T-cell (primary cell): ENCODE measurements around the gene SAMD1. TPM values are rescaled to one million over a fixed set of nuclear protein-coding genes. Genes with fewer than 3 reads are reported as not detected.
A peak's percentile ranks its signal among the peaks of the same experiment; 100 is the strongest.
"Not testable (repeated sequence)": the region's sequence is repeated elsewhere in the genome, so short reads cannot be mapped to it uniquely, and the experiment has no call there.

Source experiments
- ATAC-seq, 4 experiments: fragments of 200-7000 bp in 3 of 4; fragments of 150-1000 bp in 1 of 4; cut with Tn5 transposase; replicated peaks in 1 of 4; 1 replicate in 3 of 4; 2 replicates in 1 of 4; pipeline ENCODE4 v1.10.0; 2021; ENCODE audit warnings: moderate library complexity in 3 of 4, mild to moderate bottlenecking in 2 of 4, moderate number of reproducible peaks in 1 of 4
- CTCF ChIA-PET, 2 donors: fragments of 300-600 bp; sonication (Branson Sonifier 250); formaldehyde crosslinking; loops; one replicate each; lab custom pipeline; 2022; ENCODE audit warnings: antibody characterized with exemption in 2 of 2; lab: Charles Lee
- POLR2A ChIA-PET, 2 donors: fragments of 300-600 bp; sonication (Branson Sonifier 250); formaldehyde crosslinking; loops; one replicate each; lab custom pipeline; 2022; ENCODE audit warnings: antibody characterized with exemption in 2 of 2; lab: Charles Lee
- DNase-seq, 35 experiments: peaks; one replicate each; pipeline versions ENCODE4 v3.0.0 to v3.0.0-alpha.2; 2013 to 2023
- H3K27ac ChIP-seq: one replicate; pipeline ENCODE4 v1.5.1; 2013; ENCODE audit warnings: low read length
- H3K27me3 ChIP-seq, 2 experiments: replicated peaks in 1 of 2; 1 replicate in 1 of 2; 2 replicates in 1 of 2; pipeline versions ENCODE4 v1.6.1 to v1.7.0; 2013; ENCODE audit warnings: low read length in 1 of 2, mixed read lengths in 1 of 2; ENCODE audit not compliant: control insufficient read depth in 2 of 2, insufficient read depth in 2 of 2; ENCODE audit errors: extremely low read depth in 1 of 2
- H3K36me3 ChIP-seq, 2 donors: 1 replicate in 1 of 2; 2 replicates in 1 of 2; pipeline versions ENCODE4 v1.6.1 to v1.7.0; 2013; ENCODE audit warnings: low read length in 1 of 2; ENCODE audit not compliant: control insufficient read depth in 2 of 2, insufficient read depth in 1 of 2; ENCODE audit errors: extremely low read depth in 1 of 2
- H3K4me1 ChIP-seq, 2 experiments: 1 replicate in 1 of 2; 2 replicates in 1 of 2; pipeline versions ENCODE4 v1.6.1 to v1.7.0; 2013; ENCODE audit warnings: low read length in 2 of 2, mixed read lengths in 1 of 2; ENCODE audit not compliant: insufficient read depth in 2 of 2, control insufficient read depth in 1 of 2; ENCODE audit errors: extremely low read depth in 1 of 2
- H3K4me3 ChIP-seq, 2 donors: 1 replicate in 1 of 2; 2 replicates in 1 of 2; pipeline versions ENCODE4 v1.5.1 to v1.7.0; 2013; ENCODE audit warnings: mild to moderate bottlenecking in 2 of 2, low read length in 1 of 2, moderate library complexity in 1 of 2; ENCODE audit not compliant: control insufficient read depth in 1 of 2; ENCODE audit errors: extremely low read depth in 1 of 2
- H3K9me3 ChIP-seq: 2 replicates; pipeline ENCODE4 v1.7.0; 2013
- H3K27ac Mint-ChIP-seq, 2 donors: one replicate each; pipeline ENCODE4 v1.8.0; 2020 to 2021; ENCODE audit warnings: mild to moderate bottlenecking in 2 of 2, mixed read lengths in 2 of 2
- H3K27me3 Mint-ChIP-seq, 2 donors: one replicate each; pipeline ENCODE4 v1.8.0; 2021 to 2022; ENCODE audit warnings: mixed read lengths in 2 of 2
- H3K36me3 Mint-ChIP-seq: one replicate; pipeline ENCODE4 v1.8.0; 2021; ENCODE audit warnings: mixed read lengths
- H3K4me1 Mint-ChIP-seq, 3 donors: one replicate each; pipeline ENCODE4 v1.8.0; 2020 to 2022; ENCODE audit warnings: mixed read lengths in 3 of 3, mild to moderate bottlenecking in 1 of 3
- H3K4me3 Mint-ChIP-seq, 3 donors: one replicate each; pipeline ENCODE4 v1.8.0; 2020 to 2022; ENCODE audit warnings: mild to moderate bottlenecking in 3 of 3, mixed read lengths in 3 of 3, moderate library complexity in 3 of 3
- H3K9me3 Mint-ChIP-seq, 3 donors: one replicate each; pipeline ENCODE4 v1.8.0; 2020 to 2022; ENCODE audit warnings: mixed read lengths in 3 of 3
- WGBS: methylation state at CpG from one replicate; pipeline ENCODE4 v1.1.5; 2013; ENCODE audit warnings: missing lambda C conversion rate; ENCODE audit not compliant: insufficient coverage; 5-methylcytosine and 5-hydroxymethylcytosine counted together
- total RNA-seq, 35 experiments: library from RNA in 6 of 35; stranded (reverse) in 6 of 35; fragments of 120-200 nt in 1 of 35; gene quantifications; one replicate each; pipeline versions ENCODE4 v1.2.1 to v1.2.4 and lab custom pipeline; 2013 to 2026

Gene SAMD1
- total RNA-seq, 5 donors from 2014 or later (not counting 1 experiment from before 2014, with no cell fraction given), result 38.9 to 75.0 (median 59.2) TPM

GRCh38 chr19:14053032-14053431 is 37.5 kb downstream of the SAMD1 start:
- peaks cover 29% of the 10 kb centered on the region for H3K36me3 Mint-ChIP-seq
- Histone ChIP-seq H3K27me3 (peaks cover under 1 to 16% of the 10 kb centered on the region in 2 experiments), H3K9me3 (no peaks in the 10 kb centered on the region), H3K36me3 (peaks cover 16 to 51% of the 10 kb centered on the region in 2 donors), H3K4me1 (peaks cover 3 to 9% of the 10 kb centered on the region in 2 experiments), H3K4me3 (no peak overlapping the region), H3K27ac (no peak overlapping the region)
- no peak for DNase-seq
- H3K27me3 Mint-ChIP-seq, result peaks cover 4 to 5% of the 10 kb centered on the region in 2 donors
- H3K9me3 Mint-ChIP-seq, result no peaks in the 10 kb centered on the region
- H3K27ac Mint-ChIP-seq, result peak overlapping the region in 1 of 2 donors; percentile 52
- H3K4me3 Mint-ChIP-seq, result no peak overlapping the region
- ATAC-seq, result no peak
- H3K4me1 Mint-ChIP-seq, result peaks cover 4 to 22% (median 8%) of the 10 kb centered on the region in 3 donors
- WGBS, result 88% methylated on average over 3 of the region's 3 CpGs
- CTCF ChIA-PET, result interaction anchor here (0.5 to 0.6 kb wide), 3 partner anchors 91 to 1479 kb away, joined by 3 to 4 read pairs (median 3); no protein-coding TSS in a partner anchor
- POLR2A ChIA-PET, result no interaction called here

DNA sequence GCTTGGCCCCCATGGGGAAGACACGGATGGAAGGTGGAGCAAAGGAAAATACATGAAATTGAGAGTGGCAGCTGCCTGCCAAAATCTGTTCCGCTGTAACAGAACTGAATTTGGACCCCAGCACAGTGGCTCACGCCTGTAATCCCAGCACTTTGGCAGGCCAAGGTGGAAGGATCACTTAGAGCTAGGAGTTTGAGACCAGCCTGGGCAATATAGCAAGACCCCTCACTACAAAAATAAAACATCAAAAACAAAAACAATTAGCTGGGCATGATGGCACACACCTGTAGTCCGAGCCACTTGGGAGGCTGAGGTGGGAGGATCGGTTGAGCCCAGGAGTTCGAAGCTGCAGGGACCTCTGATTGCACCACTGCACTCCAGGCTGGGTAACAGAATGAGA is 38.1 kb downstream of the SAMD1 start:
- Histone ChIP-seq H3K36me3 (peaks cover 16 to 54% of the 10 kb centered on the region in 2 donors), H3K4me1 (peaks cover 0 to 4% of the 10 kb centered on the region in 2 experiments), H3K9me3 (no peaks in the 10 kb centered on the region), H3K27me3 (peaks cover 0 to 11% of the 10 kb centered on the region in 2 experiments), H3K27ac (no peak overlapping the region), H3K4me3 (no peak overlapping the region)
- peaks cover 29% of the 10 kb centered on the region for H3K36me3 Mint-ChIP-seq
- no peaks in the 10 kb centered on the region for H3K27me3 Mint-ChIP-seq
- peaks cover 0 to 16% (median 3%) of the 10 kb centered on the region in 3 donors for H3K4me1 Mint-ChIP-seq
- CTCF ChIA-PET, result interaction anchor here (0.5 to 0.6 kb wide), 3 partner anchors 104 to 1480 kb away, joined by 3 to 4 read pairs (median 3); no protein-coding TSS in a partner anchor
- H3K27ac Mint-ChIP-seq, result peak overlapping the region in 1 of 2 donors; percentile 6
- no peak overlapping the region for H3K4me3 Mint-ChIP-seq
- 100% methylated on average over 2 of the region's 6 CpGs for WGBS
- H3K9me3 Mint-ChIP-seq, result no peaks in the 10 kb centered on the region
- DNase-seq (no peak), ATAC-seq (no peak)
- POLR2A ChIA-PET, result no interaction called here

DNA sequence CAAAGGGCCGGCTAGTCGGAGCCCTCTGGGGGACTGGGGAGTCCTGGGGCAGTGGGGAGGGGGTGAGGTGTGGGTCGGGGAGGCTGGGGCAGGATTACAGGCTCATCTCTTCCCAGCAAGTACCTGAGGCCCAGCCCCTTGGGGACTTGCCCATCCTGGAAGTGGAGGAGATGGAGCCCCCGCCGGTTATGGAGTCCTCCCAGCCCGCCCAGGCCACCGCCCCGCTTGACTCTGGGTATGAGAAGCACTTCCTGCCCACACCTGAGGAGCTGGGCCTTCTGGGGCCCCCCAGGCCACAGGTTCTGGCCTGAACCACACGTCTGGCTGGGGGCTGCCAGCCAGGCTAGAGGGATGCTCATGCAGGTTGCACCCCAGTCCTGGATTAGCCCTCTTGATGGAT is 38.6 kb downstream of the SAMD1 start:
- Histone ChIP-seq H3K27me3 (peaks cover 0 to 8% of the 10 kb centered on the region in 2 experiments), H3K4me3 (no peak overlapping the region), H3K9me3 (no peaks in the 10 kb centered on the region), H3K4me1 (peaks cover 0 to 1% of the 10 kb centered on the region in 2 experiments), H3K36me3 (peaks cover 16 to 55% of the 10 kb centered on the region in 2 donors), H3K27ac (no peak overlapping the region)
- no peak overlapping the region for H3K27ac Mint-ChIP-seq
- ATAC-seq (no peak), DNase-seq (no peak)
- CTCF ChIA-PET, result interaction anchor here in 1 of 2 donors (0.6 kb wide), 1 partner anchor 225 kb away, joined by 3 read pairs; no protein-coding TSS in a partner anchor
- H3K27me3 Mint-ChIP-seq, result no peaks in the 10 kb centered on the region
- no peaks in the 10 kb centered on the region for H3K9me3 Mint-ChIP-seq
- H3K36me3 Mint-ChIP-seq, result peaks cover 29% of the 10 kb centered on the region
- 79% methylated on average over 6 of the region's 9 CpGs for WGBS
- H3K4me3 Mint-ChIP-seq, result no peak overlapping the region
- POLR2A ChIA-PET, result no interaction called here
- H3K4me1 Mint-ChIP-seq, result peaks cover 0 to 16% (median 3%) of the 10 kb centered on the region in 3 donors

- H3K27ac Mint-ChIP-seq, H3K4me3 ChIP-seq, DNase-seq, POLR2A ChIA-PET, H3K27me3 ChIP-seq, H3K27ac ChIP-seq, H3K4me1 ChIP-seq, H3K27me3 Mint-ChIP-seq, H3K9me3 ChIP-seq, H3K9me3 Mint-ChIP-seq, H3K4me3 Mint-ChIP-seq, ATAC-seq: not testable (repeated sequence)
- H3K36me3 ChIP-seq, result peaks cover 18 to 63% of the 10 kb centered on the region in 2 donors
- CTCF ChIA-PET, result interaction anchor here in 1 of 2 donors (0.6 kb wide), 1 partner anchor 152 kb away, joined by 4 read pairs; no protein-coding TSS in a partner anchor
- H3K36me3 Mint-ChIP-seq, result peaks cover 32% of the 10 kb centered on the region
- 97% methylated on average over 9 of the region's 11 CpGs for WGBS
- H3K4me1 Mint-ChIP-seq, result peaks cover 0 to 16% (median 0%) of the 10 kb centered on the region in 3 donors
Measured at GRCh38 chr19:14050961-14051360, 39.6 kb downstream of the SAMD1 start.

GRCh38 chr19:14050512-14050911 is 40.0 kb downstream of the SAMD1 start:
- WGBS, result 97% methylated on average over 3 of the region's 4 CpGs
- Histone ChIP-seq H3K4me3 (no peak overlapping the region), H3K27me3 (no peaks in the 10 kb centered on the region), H3K36me3 (peaks cover 18 to 65% of the 10 kb centered on the region in 2 donors), H3K9me3 (no peaks in the 10 kb centered on the region), H3K4me1 (peaks cover 0 to 2% of the 10 kb centered on the region in 2 experiments), H3K27ac (no peak overlapping the region)
- Mint-ChIP-seq H3K9me3 (no peaks in the 10 kb centered on the region), H3K4me3 (no peak overlapping the region), H3K27me3 (no peaks in the 10 kb centered on the region), H3K4me1 (peaks cover 0 to 14% (median 0%) of the 10 kb centered on the region in 3 donors), H3K27ac (no peak overlapping the region), H3K36me3 (peaks cover 35% of the 10 kb centered on the region)
- ChIA-PET CTCF (interaction anchor here in 1 of 2 donors (0.6 kb wide), 1 partner anchor 53 kb away, joined by 8 read pairs; no protein-coding TSS in a partner anchor), POLR2A (no interaction called here)
- DNase-seq (no peak), ATAC-seq (no peak)

GRCh38 chr19:14048443-14049153 is 42.0 kb downstream of the SAMD1 start:
- Histone ChIP-seq H3K4me3 (no peak overlapping the region), H3K27me3 (no peaks in the 10 kb centered on the region), H3K4me1 (peaks cover 0 to 2% of the 10 kb centered on the region in 2 experiments), H3K36me3 (peaks cover 22 to 80% of the 10 kb centered on the region in 2 donors), H3K27ac (peak overlapping the region; percentile 34), H3K9me3 (no peaks in the 10 kb centered on the region)
- peak overlapping the region; percentile 32 to 34 for H3K27ac Mint-ChIP-seq
- ChIA-PET POLR2A (interaction anchor here (0.6 to 0.9 kb wide), 4 partner anchors 10 to 405 kb away, joined by 3 to 10 read pairs (median 5); no protein-coding TSS in a partner anchor), CTCF (interaction anchor here (0.6 to 1.9 kb wide), 13 partner anchors 11 to 1033 kb away, joined by 3 to 8 read pairs (median 4); partner anchors contain the start of genes DCAF15 (in 1 of the 2) and IL27RA (in 1 of the 2))
- H3K4me3 Mint-ChIP-seq, result no peak overlapping the region
- ATAC-seq, result peak; percentile 77 to 85 (median 82)
- WGBS, result 83% methylated on average over 3 of the region's 8 CpGs
- no peaks in the 10 kb centered on the region for H3K27me3 Mint-ChIP-seq
- H3K4me1 Mint-ChIP-seq, result no peaks in the 10 kb centered on the region
- no peaks in the 10 kb centered on the region for H3K9me3 Mint-ChIP-seq
- H3K36me3 Mint-ChIP-seq, result peaks cover 35% of the 10 kb centered on the region
- DNase-seq, result peak; percentile 28 to 83 (median 69)
